Nephron (organoid): ENCODE results near the gene LRRC75B.
"Not testable (repeated sequence)": the region's sequence is repeated elsewhere in the genome, so short reads cannot be mapped to it uniquely, and the experiment has no call there.

Experiments used
- H3K27ac Mint-ChIP-seq, 3 experiments: 2 replicates each; pipeline ENCODE4 v1.8.0; 2020; ENCODE audit warnings: mixed read lengths in 3 of 3, mild to moderate bottlenecking in 2 of 3, moderate library complexity in 1 of 3
- H3K27me3 Mint-ChIP-seq: 2 replicates; pipeline ENCODE4 v1.8.0; 2021; ENCODE audit warnings: low read depth, mild to moderate bottlenecking, moderate library complexity, mixed read lengths
- H3K36me3 Mint-ChIP-seq: 2 replicates; pipeline ENCODE4 v1.8.0; 2020; ENCODE audit warnings: low read depth, mixed read lengths
- H3K4me1 Mint-ChIP-seq: 2 replicates; pipeline ENCODE4 v1.8.0; 2020; ENCODE audit warnings: mixed read lengths
- H3K4me3 Mint-ChIP-seq, 3 experiments: 2 replicates each; pipeline ENCODE4 v1.8.0; 2020; ENCODE audit warnings: mild to moderate bottlenecking in 3 of 3, mixed read lengths in 3 of 3, moderate library complexity in 2 of 3
- H3K9me3 Mint-ChIP-seq: 2 replicates; pipeline ENCODE4 v1.8.0; 2020; ENCODE audit warnings: mixed read lengths
- CTCF ChIP-seq, 3 experiments: fragments of 200-600 bp; sonication (generic); IDR thresholded peaks; one replicate each; pipeline ENCODE4 v1.5.0; 2021; ENCODE audit warnings: antibody characterized with exemption in 3 of 3; ENCODE audit not compliant: unreplicated experiment in 3 of 3

LRRC75B gene

GRCh38 chr22:24594569-24595120, 1.8 kb upstream of the LRRC75B start:
- TF ChIP-seq CTCF (IDR thresholded peaks at IDR 0.05; ENCODE audit: unreplicated experiment in 3 of 3) = no peak
- Mint-ChIP-seq H3K36me3 (no peaks in the 10 kb centered on the region), H3K27ac (peak overlapping the region; percentile 93 to 96 (median 95)), H3K4me1 (peaks cover 21% of the 10 kb centered on the region), H3K27me3 (no peaks in the 10 kb centered on the region), H3K9me3 (no peaks in the 10 kb centered on the region), H3K4me3 (peak overlapping the region; percentile 15 to 81 (median 78))

- Mint-ChIP-seq H3K4me1 (peaks cover 14% of the 10 kb centered on the region), H3K27me3 (no peaks in the 10 kb centered on the region), H3K36me3 (no peaks in the 10 kb centered on the region), H3K27ac (peak overlapping the region; percentile 93 to 96 (median 95)), H3K4me3 (peak overlapping the region; percentile 81 to 87 (median 87)), H3K9me3 (no peaks in the 10 kb centered on the region)
- no peak for TF ChIP-seq CTCF (IDR thresholded peaks at IDR 0.05; ENCODE audit: unreplicated experiment in 3 of 3)
These were observed 1.1 kb upstream of the LRRC75B start for GRCh38 chr22:24593836-24594568.

DNA sequence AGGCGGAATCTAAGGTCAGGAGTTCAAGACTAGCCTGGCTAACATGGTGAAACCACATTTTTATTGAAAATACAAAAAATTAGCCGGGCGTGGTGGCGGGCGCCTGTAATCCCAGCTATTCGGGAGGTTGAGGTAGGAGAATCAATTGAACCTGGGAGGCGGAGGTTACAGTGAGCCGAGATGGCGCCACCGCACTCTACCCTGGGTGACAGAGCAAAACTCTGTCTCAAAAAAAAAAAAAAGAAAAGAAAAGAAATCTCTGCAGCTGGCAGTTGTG, 624 bp upstream of the LRRC75B start:
- not testable (repeated sequence) for H3K36me3 Mint-ChIP-seq, H3K27me3 Mint-ChIP-seq, H3K9me3 Mint-ChIP-seq
- Mint-ChIP-seq H3K27ac (peak overlapping the region; percentile 93 to 96 (median 95)), H3K4me1 (peaks cover 13% of the 10 kb centered on the region), H3K4me3 (peak overlapping the region; percentile 81 to 87 (median 87))

DNA sequence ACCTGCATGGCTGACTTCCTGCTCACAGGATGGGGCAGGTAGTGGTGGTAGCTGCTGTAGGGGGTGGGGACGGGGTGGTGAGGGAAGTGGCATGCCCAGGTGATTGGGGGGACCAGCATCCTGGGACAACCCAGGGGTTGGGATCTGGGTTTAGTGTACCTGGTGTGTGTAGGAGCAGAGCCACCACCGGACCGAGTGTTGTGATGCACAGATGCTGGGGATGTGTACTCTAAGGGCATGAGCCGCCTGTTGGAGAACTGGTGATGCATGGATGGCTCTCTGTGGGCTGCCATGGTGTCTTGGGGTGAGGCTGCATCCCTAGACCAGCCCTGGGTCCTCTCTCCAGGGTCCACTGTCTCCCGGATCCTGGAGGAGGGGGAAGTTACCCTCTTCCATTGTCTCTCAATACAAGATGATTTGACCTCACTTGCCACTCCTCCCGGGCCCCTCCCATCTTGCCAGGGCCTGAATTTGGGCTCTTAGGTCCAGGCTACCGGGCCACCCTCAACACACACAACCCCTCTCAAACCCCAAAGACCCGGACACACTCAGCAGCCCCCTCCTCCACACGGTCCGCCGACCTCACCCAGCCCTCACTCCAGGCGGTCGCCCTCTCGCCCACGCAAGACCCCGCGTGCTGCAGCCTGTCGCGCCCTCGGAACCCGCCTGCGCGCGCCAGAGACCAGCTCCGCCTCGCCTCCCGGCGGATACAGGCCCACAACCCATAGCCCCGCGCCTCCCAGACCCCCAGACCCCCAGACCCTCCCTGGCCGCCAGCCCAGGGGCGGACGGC, 619 bp downstream of the LRRC75B start:
- no peak for TF ChIP-seq CTCF (IDR thresholded peaks at IDR 0.05; ENCODE audit: unreplicated experiment in 3 of 3)
- H3K27ac Mint-ChIP-seq = peak overlapping the region; percentile 94 to 97 (median 94)
- H3K4me3 Mint-ChIP-seq = peak overlapping the region; percentile 95 to 98 (median 97)
- H3K9me3 Mint-ChIP-seq = no peaks in the 10 kb centered on the region
- H3K4me1 Mint-ChIP-seq = peaks cover 13% of the 10 kb centered on the region
- no peaks in the 10 kb centered on the region for H3K27me3 Mint-ChIP-seq
- H3K36me3 Mint-ChIP-seq = no peaks in the 10 kb centered on the region

- peaks cover 13% of the 10 kb centered on the region for H3K4me1 Mint-ChIP-seq
- H3K9me3 Mint-ChIP-seq = no peaks in the 10 kb centered on the region
- TF ChIP-seq CTCF (IDR thresholded peaks at IDR 0.05; ENCODE audit: unreplicated experiment in 3 of 3) = no peak
- H3K4me3 Mint-ChIP-seq = peak overlapping the region; percentile 68 to 98 (median 73)
- no peaks in the 10 kb centered on the region for H3K36me3 Mint-ChIP-seq
- H3K27me3 Mint-ChIP-seq = no peaks in the 10 kb centered on the region
- H3K27ac Mint-ChIP-seq = peak overlapping the region in 2 of 3 experiments; percentile 81 to 94
These were observed 1.5 kb downstream of the LRRC75B start for GRCh38 chr22:24591286-24591830.

GRCh38 chr22:24590596-24591173, 2.2 kb downstream of the LRRC75B start:
- Mint-ChIP-seq H3K27me3 (no peaks in the 10 kb centered on the region), H3K27ac (peak overlapping the region; percentile 42 to 79 (median 46)), H3K9me3 (no peaks in the 10 kb centered on the region), H3K36me3 (no peaks in the 10 kb centered on the region), H3K4me1 (peaks cover 13% of the 10 kb centered on the region), H3K4me3 (peak overlapping the region; percentile 59 to 64 (median 61))
- no peak for TF ChIP-seq CTCF (IDR thresholded peaks at IDR 0.05; ENCODE audit: unreplicated experiment in 3 of 3)
